CD4-positive, alpha-beta T cell treated with Interleukin-17A for 1 hour (primary cell): ENCODE results near the gene KRT73.

Experiments
- DNase-seq: peaks from one replicate; pipeline ENCODE4 v3.0.0-alpha.2; 2020

Gene KRT73

DNA sequence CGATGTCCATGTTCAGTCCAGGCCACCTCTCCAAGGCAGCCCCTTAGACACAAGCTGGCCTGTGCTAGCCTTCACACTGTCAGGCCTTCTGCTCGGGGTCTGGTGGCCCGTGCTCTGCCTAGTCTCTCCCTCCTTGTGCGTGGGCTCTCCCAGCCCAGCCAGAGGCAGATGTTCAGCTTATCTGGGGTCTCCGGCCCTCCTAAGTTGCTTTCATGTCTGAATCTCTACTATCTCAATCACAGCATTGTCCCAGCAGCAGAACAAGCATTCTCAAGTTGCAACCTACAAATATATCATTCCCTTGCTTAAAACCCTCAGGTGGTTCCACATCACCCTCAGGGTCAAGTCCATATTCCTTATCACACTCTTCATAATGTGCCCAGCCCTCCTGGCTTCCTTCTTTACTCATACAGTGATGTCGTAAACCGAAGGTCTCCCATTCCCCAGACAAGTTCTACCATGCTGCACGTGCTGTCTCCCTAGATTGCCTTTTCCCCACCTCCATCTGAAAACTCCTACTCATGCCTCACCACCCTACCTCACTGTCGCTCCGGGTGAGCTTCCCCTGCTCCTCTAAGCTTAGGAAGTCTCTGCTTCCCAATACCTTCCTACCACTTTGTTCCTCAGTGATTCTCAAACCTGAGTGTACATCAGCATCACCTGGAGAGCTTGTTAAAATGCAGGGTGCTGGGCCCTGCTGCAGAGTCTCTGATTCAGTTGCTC is 1.5 kb downstream of the KRT73 start:
- DNase-seq: no peak

- no peak for DNase-seq
Observed at GRCh38 chr12:52615912-52616311, 2.4 kb downstream of the KRT73 start.

GRCh38 chr12:52615208-52615868 is 3.0 kb downstream of the KRT73 start:
- no peak for DNase-seq

GRCh38 chr12:52614381-52615207 is 3.8 kb downstream of the KRT73 start:
- no peak for DNase-seq

DNA sequence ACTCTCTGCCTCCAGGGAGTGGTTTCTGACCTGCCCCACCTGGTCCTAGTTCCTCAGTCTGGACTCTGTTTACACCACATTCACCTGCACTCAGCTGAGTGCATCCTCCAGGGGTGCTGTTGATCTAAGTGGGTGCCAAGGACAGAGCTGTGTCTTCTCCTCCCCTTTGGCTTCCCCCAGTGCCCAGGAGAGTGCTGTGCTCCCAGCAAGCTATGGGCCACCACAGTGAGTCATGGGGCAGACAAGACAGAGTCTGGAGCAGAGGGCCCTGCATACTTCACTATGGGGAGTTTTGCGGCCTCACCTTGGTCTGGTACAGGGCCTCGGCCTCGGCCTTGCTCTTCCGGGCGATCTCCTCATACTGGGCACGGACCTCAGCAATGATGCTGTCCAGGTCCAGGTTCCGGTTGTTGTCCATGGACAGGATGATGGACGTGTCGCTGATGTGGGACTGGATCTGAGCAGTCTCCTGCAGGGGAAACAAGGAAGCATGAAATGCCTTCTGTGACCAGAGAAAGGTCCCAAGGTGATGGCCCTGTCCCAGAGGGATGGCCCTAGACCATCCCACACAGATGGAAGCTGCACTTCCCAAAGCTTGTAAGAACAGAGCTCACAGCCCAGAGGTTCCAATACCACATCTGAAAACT is 4.9 kb downstream of the KRT73 start:
- DNase-seq: no peak

- no peak for DNase-seq
Observed at GRCh38 chr12:52612431-52613383, 5.7 kb downstream of the KRT73 start.

DNA sequence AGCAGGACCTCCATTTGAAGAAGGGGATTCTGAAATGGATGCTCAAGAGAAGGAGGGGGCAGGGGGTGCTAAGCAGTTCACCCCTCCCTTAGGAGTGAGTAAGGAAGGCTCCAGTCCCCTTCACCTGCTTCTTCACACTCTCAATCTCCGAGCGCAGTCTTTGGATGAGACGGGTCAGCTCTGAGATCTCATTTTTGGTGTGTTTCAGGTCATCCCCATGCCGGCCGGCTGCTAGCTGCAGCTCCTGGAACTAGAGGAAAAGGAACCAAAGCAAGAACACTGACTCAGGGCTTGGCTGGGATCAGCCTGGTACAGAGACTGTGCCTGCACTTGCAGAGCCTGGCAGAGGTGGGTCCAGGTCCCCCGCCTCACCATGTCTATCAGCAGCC is 7.3 kb downstream of the KRT73 start:
- no peak for DNase-seq

DNA sequence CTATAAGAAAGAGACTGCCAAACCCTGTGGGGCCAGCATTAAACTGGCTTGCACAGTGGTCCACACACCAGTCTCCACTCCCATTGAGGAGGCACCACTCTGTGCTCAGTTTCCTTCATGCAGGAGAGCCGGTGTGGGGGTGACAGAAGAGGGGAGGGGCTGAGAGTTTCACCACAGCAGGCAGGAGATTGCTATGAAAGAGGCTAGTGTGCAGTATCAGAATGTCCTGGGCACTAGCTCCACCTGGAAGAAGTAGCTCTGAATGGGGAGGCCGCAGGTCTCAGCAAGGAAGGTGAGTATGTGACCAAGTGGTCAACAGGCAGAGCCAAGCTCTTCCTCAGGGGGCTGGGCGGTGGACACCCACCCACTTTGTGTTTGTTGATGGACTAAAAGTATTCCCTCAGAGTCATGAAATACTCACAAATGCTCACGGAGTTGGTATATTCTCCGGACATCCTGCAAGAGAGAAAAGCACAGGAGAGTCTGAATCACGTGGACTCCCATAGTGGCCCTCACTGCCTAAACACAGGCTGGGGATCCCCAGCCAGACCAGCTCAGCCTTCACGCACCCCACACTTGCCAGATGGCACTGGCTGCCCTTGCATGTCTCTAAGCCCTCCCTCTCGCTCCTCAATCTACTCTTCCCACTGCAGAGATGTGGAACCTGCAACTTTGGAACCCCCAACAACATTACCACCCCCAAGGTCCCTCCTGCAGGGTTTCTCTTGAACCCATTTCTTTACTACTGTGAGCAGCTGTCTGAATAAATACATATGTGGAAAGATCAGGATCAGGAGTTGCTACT is 9.3 kb downstream of the KRT73 start:
- no peak for DNase-seq

- DNase-seq: no peak
Observed at GRCh38 chr12:52608161-52608560, 10.2 kb downstream of the KRT73 start.

DNA sequence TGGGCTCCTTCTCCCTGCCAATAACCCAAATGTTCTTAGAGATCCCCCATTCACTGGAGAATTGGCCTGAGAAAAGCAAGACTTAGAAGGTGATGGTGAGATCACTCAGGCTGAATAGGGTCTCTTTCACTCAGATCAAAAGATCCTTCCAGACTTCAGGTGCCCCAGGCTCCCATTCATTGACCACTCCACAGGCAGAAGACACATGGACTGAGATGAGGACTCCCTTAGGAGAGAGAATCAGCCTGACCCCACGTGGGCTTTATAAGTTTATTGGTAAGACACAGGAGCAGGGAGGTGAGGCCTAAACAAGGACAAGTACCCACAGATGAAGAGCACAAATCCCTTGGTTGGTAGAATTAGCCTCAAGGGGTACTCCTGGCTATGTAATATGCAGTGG is 11.0 kb downstream of the KRT73 start:
- DNase-seq: no peak

DNA sequence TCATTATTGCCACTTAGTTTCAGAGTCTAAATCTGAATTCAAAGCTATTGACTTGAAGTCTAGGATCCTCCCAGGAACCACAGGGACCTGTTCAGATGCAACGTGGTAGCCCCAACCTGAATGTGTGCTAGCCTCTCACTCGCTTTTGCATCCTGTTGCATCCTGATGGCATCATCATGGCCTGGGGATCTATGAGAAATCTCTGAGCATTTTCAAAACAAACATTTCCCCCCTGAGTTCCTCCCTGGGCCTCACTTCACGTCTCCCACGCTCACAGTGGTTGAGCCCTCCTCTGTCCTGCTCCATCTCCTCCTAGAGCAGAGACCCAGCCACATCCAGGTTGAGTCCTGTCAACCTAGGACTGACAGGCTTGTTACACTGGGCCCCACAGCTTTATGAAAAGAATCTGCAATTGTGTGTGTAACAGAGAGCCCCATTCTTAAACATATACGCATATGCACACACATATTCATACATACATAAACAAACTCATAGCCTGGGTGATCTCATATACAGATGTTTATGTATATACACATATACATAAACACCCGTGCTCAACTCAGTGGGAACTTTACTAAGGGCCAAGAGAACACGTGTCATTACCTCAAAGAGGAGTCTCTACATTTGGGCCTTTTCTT is 11.7 kb downstream of the KRT73 start:
- no peak for DNase-seq

DNA sequence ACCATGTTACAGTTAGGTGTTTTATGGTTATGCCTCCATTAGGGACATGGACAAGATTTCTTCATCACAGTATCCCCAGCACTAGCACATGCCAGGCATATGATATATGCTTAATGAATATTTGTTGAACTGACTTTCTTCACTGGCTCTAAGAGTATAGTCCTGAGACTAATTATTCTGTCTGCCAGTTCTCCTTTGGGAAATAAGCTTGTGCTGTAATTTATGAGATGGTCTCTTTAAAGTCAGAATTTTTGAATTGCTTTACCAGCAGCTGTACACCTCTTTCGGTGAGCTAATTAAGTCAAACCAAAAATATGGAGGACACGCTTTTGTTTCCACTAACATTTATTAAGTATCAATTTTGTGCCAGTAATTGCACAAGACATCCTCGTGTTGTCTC is 12.3 kb downstream of the KRT73 start:
- no peak for DNase-seq

DNA sequence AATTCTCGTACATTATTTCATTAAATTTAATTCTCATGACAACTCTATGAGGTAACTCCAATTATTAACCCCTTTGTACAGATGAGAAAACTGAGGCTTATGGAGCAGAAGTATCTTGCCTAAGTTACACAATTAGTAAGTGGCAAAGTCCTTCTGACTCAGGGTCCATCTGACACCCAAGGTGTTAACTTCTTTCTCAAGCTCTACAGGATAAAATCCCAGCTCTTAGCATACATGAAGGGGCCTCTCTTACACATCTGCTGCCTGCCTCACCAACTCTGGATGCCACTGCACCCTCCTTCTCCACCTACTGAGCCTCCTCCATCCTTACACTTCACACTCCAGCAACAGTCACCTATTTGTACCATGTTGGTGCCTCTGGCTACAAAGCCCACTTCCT is 12.8 kb downstream of the KRT73 start:
- no peak for DNase-seq

DNA sequence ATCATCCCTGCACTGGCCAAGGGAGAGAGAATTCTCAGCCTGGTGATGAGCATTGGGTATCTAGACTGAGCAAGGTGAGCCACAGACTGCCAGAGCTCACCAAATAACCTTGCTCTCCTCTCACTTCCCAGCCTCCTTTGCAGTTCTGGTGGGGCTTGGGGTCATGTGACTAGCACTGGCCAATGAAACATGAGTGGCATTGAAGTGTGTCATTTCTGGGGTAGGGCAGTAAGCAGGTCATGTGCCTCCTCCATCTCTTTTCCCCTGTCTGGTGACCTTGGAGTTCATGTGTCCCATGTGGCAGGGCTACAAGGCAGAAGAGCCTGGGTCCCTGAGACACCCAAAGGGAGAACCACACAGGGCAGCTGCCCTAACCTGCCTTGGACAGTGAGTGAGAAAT is 13.5 kb downstream of the KRT73 start:
- no peak for DNase-seq

DNA sequence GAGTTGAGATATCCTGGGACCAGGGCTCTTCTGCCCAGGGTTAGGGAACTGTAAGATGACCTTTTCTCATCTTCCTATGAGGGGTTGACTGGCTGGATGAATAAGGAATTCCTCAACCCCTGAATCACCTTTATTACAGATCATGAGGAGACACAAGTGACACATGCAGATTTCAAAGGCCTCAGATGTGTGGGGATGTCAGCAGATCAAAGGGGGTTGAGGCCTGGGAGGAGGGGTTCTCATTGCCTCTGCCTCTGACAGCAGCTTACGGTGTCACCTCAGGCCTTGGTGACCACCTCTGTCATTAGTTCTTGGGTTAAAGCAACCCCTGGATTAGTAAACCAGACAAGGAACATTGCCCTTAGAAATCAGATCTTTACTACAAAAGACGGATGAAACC is 15.0 kb downstream of the KRT73 start:
- peak; percentile 23 for DNase-seq

DNA sequence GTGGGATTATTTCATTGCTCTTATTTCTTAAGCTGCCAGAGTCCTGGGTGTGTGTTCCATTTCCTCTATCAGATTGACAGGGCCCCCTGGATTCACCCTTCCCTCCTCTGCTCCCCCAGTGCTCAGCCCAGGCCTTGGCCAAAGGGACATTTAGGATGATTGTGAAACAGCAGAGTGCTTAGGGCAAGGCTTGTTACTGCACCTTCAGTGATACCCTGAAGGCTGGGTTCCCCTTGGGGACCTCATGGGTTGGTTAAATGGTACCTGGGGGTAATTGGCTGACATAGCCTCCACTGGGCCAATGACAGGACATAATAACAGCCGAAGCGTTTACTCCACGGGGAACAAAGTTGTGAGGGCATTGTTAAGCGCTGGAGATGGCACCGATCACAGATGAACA is 15.8 kb downstream of the KRT73 start:
- no peak for DNase-seq

GRCh38 chr12:52601671-52602070 is 16.7 kb downstream of the KRT73 start:
- no peak for DNase-seq

GRCh38 chr12:52600941-52601481 is 17.3 kb downstream of the KRT73 start, which contains the start of gene KRT72:
KRT72 (minus strand) TSS chr12:52601463; CDS start chr12:52601452, 11 bp downstream.
- DNase-seq: no peak

GRCh38 chr12:52600475-52600874 is 17.9 kb downstream of the KRT73 start:
- no peak for DNase-seq

DNA sequence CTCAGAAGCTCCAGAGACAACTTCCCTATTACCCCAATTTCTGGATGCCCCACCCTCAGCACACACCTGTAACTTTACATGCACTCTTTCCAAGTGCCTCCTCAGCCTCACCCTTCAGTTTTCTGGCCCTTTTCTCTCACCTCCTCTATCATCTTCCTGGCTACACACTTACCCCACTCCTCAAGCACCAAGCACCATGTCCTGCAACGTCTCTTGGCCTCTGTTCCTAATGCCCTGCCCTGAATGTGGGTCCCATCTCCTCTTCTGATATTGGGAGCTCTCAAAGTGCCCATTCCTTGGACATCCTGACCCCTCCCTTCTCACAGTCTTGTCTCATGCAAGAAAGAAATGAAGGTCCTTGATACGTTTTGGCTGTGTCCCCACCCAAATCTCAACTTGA is 18.3 kb downstream of the KRT73 start:
- DNase-seq: no peak
